ENCODE data around the gene KCNG2.

- TF ChIP-seq CTCF (conservative IDR thresholded peaks at IDR 0.05; ENCODE audit: low read length): no peak
- TF ChIP-seq EZH2phosphoT487 (IDR thresholded peaks at IDR 0.05; ENCODE audit: borderline replicate concordance): no peak
Measured at GRCh38 chr18:79753391-79753851, 44.3 kb upstream of the KCNG2 start.

All from Loucy (cell line).